KMS-11 (cell line): ENCODE measurements around the gene NEU1.
"Not testable (repeated sequence)": the region's sequence is repeated elsewhere in the genome, so short reads cannot be mapped to it uniquely, and the experiment has no call there.

ENCODE experiments used
- H2AFZ ChIP-seq: fragments of 200-600 bp; sonication (generic); 2 replicates; pipeline ENCODE4 v1.6.1; 2016; ENCODE audit warnings: antibody characterized with exemption, mixed run types, low read depth
- H3K27ac ChIP-seq: fragments of 200-600 bp; sonication (generic); 2 replicates; pipeline ENCODE4 v1.6.1; 2016; ENCODE audit warnings: mild to moderate bottlenecking, mixed run types
- H3K27me3 ChIP-seq: fragments of 200-600 bp; sonication (generic); 2 replicates; pipeline ENCODE4 v1.6.1; 2017; ENCODE audit warnings: mild to moderate bottlenecking, low read depth, mixed run types, moderate library complexity; ENCODE audit not compliant: insufficient read depth
- H3K36me3 ChIP-seq: fragments of 200-600 bp; sonication (generic); 2 replicates; pipeline ENCODE4 v1.6.1; 2017; ENCODE audit warnings: mild to moderate bottlenecking, mixed run types; ENCODE audit not compliant: insufficient read depth
- H3K4me1 ChIP-seq: fragments of 200-600 bp; sonication (generic); 2 replicates; pipeline ENCODE4 v1.6.1; 2016; ENCODE audit warnings: mild to moderate bottlenecking, low read depth, mixed run types; ENCODE audit not compliant: poor library complexity, severe bottlenecking
- H3K4me2 ChIP-seq: fragments of 200-600 bp; sonication (generic); 2 replicates; pipeline ENCODE4 v1.7.0; 2016; ENCODE audit warnings: mild to moderate bottlenecking, mixed run types
- H3K4me3 ChIP-seq: fragments of 200-600 bp; sonication (generic); IDR thresholded peaks from 2 replicates; pipeline ENCODE4 v1.6.1; 2017; ENCODE audit warnings: low read depth, low read length, mixed read lengths; ENCODE audit not compliant: insufficient read depth
- H3K79me2 ChIP-seq: fragments of 200-600 bp; sonication (generic); 2 replicates; pipeline ENCODE4 v1.6.1; 2016; ENCODE audit warnings: low read depth, mixed run types; ENCODE audit not compliant: insufficient read depth
- H3K9ac ChIP-seq: fragments of 200-600 bp; sonication (generic); 2 replicates; pipeline ENCODE4 v1.6.1; 2016; ENCODE audit warnings: mild to moderate bottlenecking, mixed run types
- H4K20me1 ChIP-seq: fragments of 200-600 bp; sonication (generic); 2 replicates; pipeline ENCODE4 v1.6.1; 2016; ENCODE audit warnings: mild to moderate bottlenecking, mixed run types; ENCODE audit not compliant: insufficient read depth
- CTCF ChIP-seq: fragments of 200-600 bp; sonication (generic); conservative IDR thresholded peaks from 2 replicates; pipeline ENCODE4 v1.6.1; 2017; ENCODE audit warnings: low read depth, mild to moderate bottlenecking, antibody characterized with exemption, low read length, moderate library complexity, mixed read lengths

NEU1 gene

GRCh38 chr6:31874084-31874670, 11.6 kb upstream of the NEU1 start:
- no peaks in the 10 kb centered on the region for H3K79me2 ChIP-seq
- no peak overlapping the region for H3K4me3 ChIP-seq
- TF ChIP-seq CTCF, result no peak
- H2AFZ ChIP-seq, result no peak overlapping the region
- no peaks in the 10 kb centered on the region for H3K27me3 ChIP-seq
- H3K27ac ChIP-seq, result no peak overlapping the region
- no peaks in the 10 kb centered on the region for H3K36me3 ChIP-seq
- no peak overlapping the region for H3K4me2 ChIP-seq
- no peak overlapping the region for H3K9ac ChIP-seq
- H4K20me1 ChIP-seq, result no peaks in the 10 kb centered on the region
- peaks cover 7% of the 10 kb centered on the region for H3K4me1 ChIP-seq

- no peak for TF ChIP-seq CTCF
- H2AFZ ChIP-seq, result no peak overlapping the region
Measured at GRCh38 chr6:31871046-31871659, 8.5 kb upstream of the NEU1 start.

GRCh38 chr6:31870385-31870921, 7.8 kb upstream of the NEU1 start:
- Histone ChIP-seq H3K27ac (no peak overlapping the region), H3K4me3 (no peak overlapping the region), H3K9ac (no peak overlapping the region), H2AFZ (no peak overlapping the region), H4K20me1 (no peaks in the 10 kb centered on the region), H3K27me3 (peaks cover 6% of the 10 kb centered on the region; the same call in 1 of the 2 replicates), H3K36me3 (no peaks in the 10 kb centered on the region), H3K4me2 (no peak overlapping the region), H3K4me1 (peaks cover under 1% of the 10 kb centered on the region), H3K79me2 (no peaks in the 10 kb centered on the region)
- 0 out of 2 replicates have a peak, but pooled peaks have one; percentile 24 for TF ChIP-seq CTCF

More at GRCh38 chr6:31871046-31871659, 8.5 kb upstream of the NEU1 start:
- Histone ChIP-seq H3K4me3 (no peak overlapping the region), H3K36me3 (no peaks in the 10 kb centered on the region), H4K20me1 (no peaks in the 10 kb centered on the region), H3K79me2 (no peaks in the 10 kb centered on the region), H3K27ac (no peak overlapping the region), H3K4me1 (peaks cover 7% of the 10 kb centered on the region), H3K4me2 (no peak overlapping the region), H3K27me3 (peaks cover 6% of the 10 kb centered on the region; the same call in 1 of the 2 replicates), H3K9ac (no peak overlapping the region)

- Histone ChIP-seq H2AFZ (no peak overlapping the region), H3K4me2 (no peak overlapping the region), H3K4me3 (no peak overlapping the region), H3K27ac (no peak overlapping the region), H4K20me1 (no peaks in the 10 kb centered on the region), H3K27me3 (peaks cover 6% of the 10 kb centered on the region; the same call in 1 of the 2 replicates), H3K9ac (no peak overlapping the region), H3K4me1 (no peaks in the 10 kb centered on the region), H3K79me2 (no peaks in the 10 kb centered on the region), H3K36me3 (no peaks in the 10 kb centered on the region)
- no peak for TF ChIP-seq CTCF
Measured at GRCh38 chr6:31869343-31869742, 6.7 kb upstream of the NEU1 start.

GRCh38 chr6:31868658-31868971, 6.0 kb upstream of the NEU1 start:
- not testable (repeated sequence) for H3K36me3 ChIP-seq, H3K27me3 ChIP-seq, H4K20me1 ChIP-seq, H3K27ac ChIP-seq, H3K79me2 ChIP-seq, H3K9ac ChIP-seq, H2AFZ ChIP-seq, H3K4me3 ChIP-seq, H3K4me2 ChIP-seq, H3K4me1 ChIP-seq
